Epithelial cell of umbilical artery (primary cell): ENCODE results near the gene NDUFB11. TPM values are rescaled to one million over a fixed set of nuclear protein-coding genes. Genes with fewer than 3 reads are reported as not detected.

Experiments
- total RNA-seq: library from RNA; depleted of rRNA; stranded (reverse); fragments of >200 nt; gene quantifications from 2 replicates; pipeline ENCODE4 v1.2.3, GENCODE V29; 2014

The NDUFB11 gene
- total RNA-seq = 51.5 and 82.5 TPM in 2 replicates

GRCh38 chrX:47144626-47145394 is at the start of gene NDUFB11, which contains the start of gene RBM10:
TSS of gene NDUFB11 (minus strand) at chrX:47144702. CDS start at chrX:47144679, 23 bp downstream.
TSS of gene RBM10 (plus strand) at chrX:47145221. CDS start at chrX:47147482, 2,261 bp downstream.

GRCh38 chrX:47193475-47194193 is 49.1 kb upstream of the NDUFB11 start, which contains the start of gene UBA1:
TSS of gene UBA1 (plus strand) at chrX:47193829. CDS start at chrX:47198803, 4,974 bp downstream.

Other genes starting within 250 kb of the NDUFB11 start
- gene JADE3, start 232.3 kb downstream of the NDUFB11 start, total RNA-seq = 12.0 and 16.3 TPM in 2 replicates
- under 0.01 and 0.61 TPM in 2 replicates for gene RGN, start 66.3 kb downstream of the NDUFB11 start, total RNA-seq
- gene RBM10, start 519 bp upstream of the NDUFB11 start, total RNA-seq = 57.3 and 58.1 TPM in 2 replicates
- 108 and 141 TPM in 2 replicates for gene UBA1, start 49.1 kb upstream of the NDUFB11 start, total RNA-seq
- 67.9 and 72.2 TPM in 2 replicates for gene CDK16, start 74.0 kb upstream of the NDUFB11 start, total RNA-seq
- gene USP11, start 88.3 kb upstream of the NDUFB11 start, total RNA-seq = 21.9 and 24.0 TPM in 2 replicates
- not detected in 2 replicates for gene ZNF157, start 225.9 kb upstream of the NDUFB11 start, total RNA-seq